NB4 (cell line): ENCODE measurements around the gene GPR151.

Experiments
- CTCF ChIP-seq: IDR thresholded peaks from one replicate; pipeline ENCODE4 v1.5.1; 2012; ENCODE audit warnings: low read depth, low read length
- POLR2A ChIP-seq: IDR thresholded peaks from 2 replicates; pipeline ENCODE4 v1.6.1; 2011; ENCODE audit warnings: mild to moderate bottlenecking; ENCODE audit not compliant: insufficient read length; ENCODE audit errors: extremely low read depth

- TF ChIP-seq CTCF (no peak), POLR2A (no peak)
Measured at GRCh38 chr5:146463446-146463845, 52.5 kb downstream of the GPR151 start.
